ENCODE data around the gene DEDD. TPM values are rescaled to one million over a fixed set of nuclear protein-coding genes. Genes with fewer than 3 reads are reported as not detected.

Gene DEDD
- total RNA-seq, 1 experiment from 2014 or later: 44.7 TPM

DNA sequence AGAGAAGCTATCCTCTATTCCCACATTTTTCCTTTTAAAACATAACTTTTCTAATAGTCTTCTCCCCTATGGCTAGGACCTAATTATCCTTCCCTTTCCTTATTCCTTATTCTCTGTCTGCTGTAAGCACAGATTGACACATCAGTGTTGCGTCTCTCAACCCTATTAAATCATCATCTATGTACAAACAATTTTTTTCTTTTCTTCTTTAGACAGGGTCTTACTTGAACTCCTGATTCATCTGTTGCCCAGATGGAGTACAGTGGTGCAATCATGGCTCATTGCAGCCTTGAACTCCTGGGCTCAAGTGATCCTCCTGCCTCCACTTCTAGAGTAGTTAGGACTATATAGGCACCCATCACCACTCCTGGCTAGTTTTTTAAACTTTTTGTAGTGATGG, 26.0 kb downstream of the DEDD start:
- Histone ChIP-seq H3T11ph (ENCODE audit: low read length) (no peak overlapping the region), H4K5ac (ENCODE audit: insufficient read length, low read depth, low read length) (no peak overlapping the region), H3K23ac (ENCODE audit: insufficient read length, low read depth, low read length) (no peak overlapping the region), H3K27me3 (ENCODE audit: insufficient read depth, low read length) (no peaks in the 10 kb centered on the region), H3K23me2 (ENCODE audit: insufficient read length, low read depth, low read length, poor library complexity, severe bottlenecking) (no peaks in the 10 kb centered on the region), H4K20me1 (ENCODE audit: control insufficient read depth, insufficient read depth, insufficient read length) (no peaks in the 10 kb centered on the region), H3K56ac (ENCODE audit: insufficient read length, low read depth, low read length) (no peak overlapping the region), H3K4me2 (ENCODE audit: insufficient read depth, insufficient read length, low read length) (no peak overlapping the region), H3K9me3 (ENCODE audit: control insufficient read depth, low read depth, low read length) (no peaks in the 10 kb centered on the region), H3K79me2 (ENCODE audit: insufficient read depth, low read length) (peaks cover 1% of the 10 kb centered on the region; the same call in 1 of the 2 replicates), H3K79me1 (ENCODE audit: insufficient read depth, low read depth, low read length, poor library complexity, severe bottlenecking) (peaks cover 7% of the 10 kb centered on the region), H2BK15ac (ENCODE audit: low read depth, low read length) (no peak overlapping the region), H3K4me1 (ENCODE audit: insufficient read depth, low read length) (no peaks in the 10 kb centered on the region), H2BK120ac (ENCODE audit: low read depth, low read length, poor library complexity, severe bottlenecking) (no peak overlapping the region), H3K18ac (ENCODE audit: insufficient read length, low read depth, low read length) (no peak overlapping the region), H4K8ac (replicated peaks; ENCODE audit: insufficient read length, low read depth, low read length) (no peak overlapping the region), H4K91ac (ENCODE audit: insufficient read length, low read depth, low read length) (no peak overlapping the region), H2BK20ac (ENCODE audit: low read depth, low read length, poor library complexity, severe bottlenecking) (no peak overlapping the region), H2AK5ac (ENCODE audit: insufficient read length, low read length) (no peak overlapping the region), H3K9ac (ENCODE audit: extremely low read depth, insufficient read length, low read length) (no peak overlapping the region), H2BK5ac (ENCODE audit: insufficient read length, low read length) (no peak overlapping the region), H2BK12ac (ENCODE audit: insufficient read length, low read depth, low read length) (no peak overlapping the region), H3K27ac (ENCODE audit: insufficient read length, low read depth, low read length) (no peak overlapping the region), H2AFZ (ENCODE audit: low read length) (no peak overlapping the region), H3K4ac (ENCODE audit: low read depth, low read length) (no peak overlapping the region), H3K14ac (ENCODE audit: insufficient read depth, low read length) (no peak overlapping the region)
- no peaks in the 10 kb centered on the region for H3K27me3 Mint-ChIP-seq (ENCODE audit: low read depth)
- H3K9me3 Mint-ChIP-seq: no peaks in the 10 kb centered on the region
- no CpG with 5 or more reads among the region's 1 CpG for WGBS (ENCODE audit: extremely low coverage, insufficient read length, low lambda C conversion rate)
- DNase-seq: no peak
- H3K4me3 Mint-ChIP-seq: no peak overlapping the region
- no peaks in the 10 kb centered on the region for H3K4me1 Mint-ChIP-seq
- no peak for TF ChIP-seq CTCF (conservative IDR thresholded peaks at IDR 0.05)
- no peak overlapping the region for H3K27ac Mint-ChIP-seq
- H3K36me3 Mint-ChIP-seq (ENCODE audit: insufficient read depth in 1 of 3, low read depth in 3 of 3): peaks cover 4 to 19% (median 16%) of the 10 kb centered on the region in 3 experiments
